NCI-H146 treated with DMSO at 0.1 percent for 48 hours (cell line): ENCODE data around the gene ACVR1B.
A peak's percentile ranks its signal among the peaks of the same experiment; 100 is the strongest.
"Not testable (repeated sequence)": the region's sequence is repeated elsewhere in the genome, so short reads cannot be mapped to it uniquely, and the experiment has no call there.

Experiments used
- DNase-seq: peaks from one replicate; lab custom pipeline; 2025; ENCODE audit not compliant: unreplicated experiment; lab: John Stamatoyannopoulos, UW

Gene ACVR1B

DNA sequence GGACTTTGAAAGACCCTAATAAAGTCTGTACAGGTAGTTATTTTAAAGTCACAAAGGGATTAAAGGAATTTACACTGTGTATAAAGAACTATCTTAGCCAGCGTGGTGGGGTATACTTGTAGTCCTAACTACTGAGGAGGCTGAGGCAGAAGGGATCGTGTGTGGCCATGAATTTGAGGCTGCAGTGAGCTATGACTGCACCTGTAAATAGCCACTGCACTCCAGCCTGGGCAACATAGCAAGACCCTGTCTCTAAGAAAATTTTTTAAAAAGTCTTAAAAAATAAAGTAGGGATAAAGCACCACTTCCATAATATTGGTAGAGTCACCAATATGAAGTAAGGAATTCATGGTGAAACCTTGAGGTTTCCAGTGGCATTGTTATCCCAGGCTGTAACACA is 18.1 kb downstream of the ACVR1B start:
- DNase-seq: no peak

DNA sequence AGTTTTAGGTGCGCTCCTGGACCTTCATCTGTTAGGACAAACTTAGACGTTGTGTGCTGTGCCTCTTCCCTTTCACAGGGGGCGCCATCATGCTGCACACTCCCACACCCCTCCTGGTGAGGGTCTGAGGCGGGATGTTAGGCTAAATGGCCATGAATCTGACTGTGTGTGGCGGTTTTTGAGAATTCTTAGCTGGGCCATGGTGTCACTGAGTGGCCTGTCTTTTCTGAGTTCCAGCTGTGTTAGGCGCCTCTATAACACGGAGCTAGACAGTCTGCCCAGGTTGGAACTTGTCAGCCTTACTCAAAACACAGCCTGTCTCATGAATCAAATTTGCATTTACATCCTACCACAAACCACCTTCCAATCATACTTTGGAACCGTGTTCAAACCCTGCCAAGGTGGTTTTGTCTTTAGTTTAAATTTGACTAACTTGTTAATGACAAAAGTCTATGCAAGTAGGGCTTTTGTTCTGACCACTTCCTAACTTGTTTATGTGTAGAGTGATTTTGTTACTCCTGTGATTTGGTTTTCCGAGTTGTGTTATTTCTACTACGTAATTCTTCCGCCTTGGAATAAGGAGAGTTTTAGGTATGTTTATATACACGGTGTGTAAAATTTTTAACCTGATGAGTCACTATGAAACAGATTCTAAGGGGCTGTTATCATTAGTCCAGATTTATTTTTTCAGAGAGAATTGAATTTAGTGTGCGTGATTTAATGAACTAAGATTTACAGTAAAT is 19.6 kb downstream of the ACVR1B start:
- DNase-seq: no peak

DNA sequence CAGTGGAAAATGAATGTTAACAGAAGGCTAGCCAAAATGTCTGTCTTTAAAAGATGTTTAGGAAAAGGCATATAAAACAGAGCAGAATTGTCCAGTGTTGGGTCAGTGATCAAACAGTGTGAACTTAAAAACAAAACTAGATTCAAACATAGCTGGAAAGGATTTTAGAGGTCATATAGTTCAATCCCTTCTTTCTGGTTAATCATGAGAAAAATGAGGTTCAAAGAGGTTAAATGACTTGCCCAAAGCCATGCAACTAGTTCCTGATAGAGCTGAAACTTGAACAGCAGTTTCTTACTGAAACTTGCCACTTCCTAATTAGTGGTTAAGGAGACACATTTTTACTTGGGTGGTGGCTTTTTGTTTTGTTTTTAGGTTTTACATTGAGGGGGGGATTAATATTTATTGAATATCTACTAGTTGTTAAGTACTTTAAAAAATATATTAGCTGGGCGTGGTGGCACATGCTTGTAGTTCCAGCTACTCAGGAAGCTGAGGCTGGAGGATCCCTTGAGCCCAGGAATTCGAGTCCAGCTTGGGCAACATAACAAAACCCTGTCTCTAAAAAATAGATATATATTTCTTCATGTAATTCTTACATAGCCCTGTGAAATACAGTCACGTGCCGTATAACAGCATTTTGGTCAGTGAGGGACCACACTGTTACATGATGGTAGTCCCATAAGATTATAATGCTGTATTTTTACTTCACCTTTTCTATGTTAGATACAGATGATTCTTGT is 20.4 kb downstream of the ACVR1B start:
- no peak for DNase-seq

DNA sequence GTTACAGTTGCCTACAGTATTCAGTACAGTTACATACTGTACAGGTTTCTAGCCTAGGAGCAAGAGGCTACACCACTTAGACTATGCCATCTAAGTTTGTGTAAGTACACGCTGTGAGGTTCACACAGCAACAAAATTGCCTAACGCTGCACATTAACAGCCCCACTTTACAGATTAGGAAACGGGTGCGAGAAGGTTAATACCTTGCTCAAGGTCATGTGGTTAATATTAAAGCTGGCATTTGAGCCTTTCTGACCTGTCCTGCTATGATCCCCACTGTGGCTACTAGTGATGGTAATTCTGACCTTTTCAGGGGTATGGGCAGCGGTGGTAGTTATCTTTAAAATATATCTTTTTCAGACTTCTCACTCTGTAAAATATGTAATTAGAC is 20.9 kb downstream of the ACVR1B start:
- DNase-seq: no peak

DNA sequence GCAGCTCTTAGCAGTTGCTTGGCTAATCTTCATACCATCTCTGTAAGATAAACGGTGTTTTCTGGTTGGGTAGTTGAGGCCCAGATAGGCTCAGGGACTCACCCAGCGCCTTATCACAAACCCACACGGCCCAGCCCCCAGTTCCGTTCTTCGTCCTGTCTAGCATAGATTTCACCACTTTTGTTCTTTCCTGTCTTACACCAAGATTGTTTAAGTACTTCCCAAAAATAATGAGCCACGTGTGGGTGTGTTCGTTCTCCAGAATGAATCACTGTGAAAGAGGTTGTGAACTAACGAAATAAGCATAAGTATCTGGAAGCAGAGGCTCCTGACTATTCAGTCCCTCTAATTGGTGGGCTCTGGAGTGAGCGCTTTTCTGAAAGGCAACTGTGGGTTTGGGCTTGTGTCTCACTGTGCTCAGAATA is 21.4 kb downstream of the ACVR1B start:
- no peak for DNase-seq

DNA sequence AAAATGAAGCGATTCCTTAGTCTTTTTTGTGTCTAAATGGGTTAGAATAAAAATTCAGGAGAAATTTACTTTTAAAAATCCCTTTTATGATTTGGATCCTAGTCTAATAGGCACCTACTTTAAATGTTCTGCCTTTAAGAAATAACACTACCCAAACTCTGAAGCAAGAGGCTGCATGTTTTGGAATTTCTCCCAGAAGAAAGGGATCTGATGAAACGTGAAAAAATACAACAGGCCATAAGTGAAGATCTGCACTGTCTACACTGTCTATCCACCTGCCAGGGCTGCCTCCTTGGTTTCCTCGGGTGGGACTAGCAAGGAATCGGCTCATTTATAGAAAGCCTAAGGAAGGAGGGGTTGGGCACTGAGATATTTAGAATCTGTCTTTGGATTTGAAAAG is 22.1 kb downstream of the ACVR1B start:
- DNase-seq: no peak

DNA sequence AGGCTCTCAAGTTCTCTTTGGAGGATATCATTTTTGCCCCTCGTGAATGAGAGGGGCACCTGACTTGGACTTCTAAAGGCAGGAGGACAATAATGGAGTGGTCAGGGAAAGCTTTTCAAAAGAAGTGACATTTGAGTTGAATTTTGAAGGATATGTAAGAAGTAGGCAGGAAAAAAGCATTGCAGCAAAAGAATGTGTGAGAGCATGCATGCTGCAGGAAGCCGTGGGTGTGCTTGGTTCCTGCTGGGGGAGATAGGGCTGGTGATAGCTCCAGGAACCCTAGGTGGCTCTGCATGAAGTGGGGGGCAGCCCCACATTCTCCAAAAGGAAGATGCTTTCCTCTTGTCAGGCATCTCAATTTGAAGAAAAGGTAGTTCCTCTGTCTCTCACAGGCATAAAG is 23.1 kb downstream of the ACVR1B start:
- no peak for DNase-seq

DNA sequence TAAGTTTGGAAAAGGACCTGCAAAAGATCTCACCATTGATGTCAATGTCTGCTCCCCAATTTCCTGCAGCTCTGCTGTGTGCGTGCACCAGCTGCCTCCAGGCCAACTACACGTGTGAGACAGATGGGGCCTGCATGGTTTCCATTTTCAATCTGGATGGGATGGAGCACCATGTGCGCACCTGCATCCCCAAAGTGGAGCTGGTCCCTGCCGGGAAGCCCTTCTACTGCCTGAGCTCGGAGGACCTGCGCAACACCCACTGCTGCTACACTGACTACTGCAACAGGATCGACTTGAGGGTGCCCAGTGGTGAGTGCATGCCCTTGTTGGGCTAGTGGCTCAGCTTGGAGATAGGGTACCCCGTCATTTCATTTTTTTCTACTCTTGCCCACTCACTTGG is 23.7 kb downstream of the ACVR1B start:
- no peak for DNase-seq

DNA sequence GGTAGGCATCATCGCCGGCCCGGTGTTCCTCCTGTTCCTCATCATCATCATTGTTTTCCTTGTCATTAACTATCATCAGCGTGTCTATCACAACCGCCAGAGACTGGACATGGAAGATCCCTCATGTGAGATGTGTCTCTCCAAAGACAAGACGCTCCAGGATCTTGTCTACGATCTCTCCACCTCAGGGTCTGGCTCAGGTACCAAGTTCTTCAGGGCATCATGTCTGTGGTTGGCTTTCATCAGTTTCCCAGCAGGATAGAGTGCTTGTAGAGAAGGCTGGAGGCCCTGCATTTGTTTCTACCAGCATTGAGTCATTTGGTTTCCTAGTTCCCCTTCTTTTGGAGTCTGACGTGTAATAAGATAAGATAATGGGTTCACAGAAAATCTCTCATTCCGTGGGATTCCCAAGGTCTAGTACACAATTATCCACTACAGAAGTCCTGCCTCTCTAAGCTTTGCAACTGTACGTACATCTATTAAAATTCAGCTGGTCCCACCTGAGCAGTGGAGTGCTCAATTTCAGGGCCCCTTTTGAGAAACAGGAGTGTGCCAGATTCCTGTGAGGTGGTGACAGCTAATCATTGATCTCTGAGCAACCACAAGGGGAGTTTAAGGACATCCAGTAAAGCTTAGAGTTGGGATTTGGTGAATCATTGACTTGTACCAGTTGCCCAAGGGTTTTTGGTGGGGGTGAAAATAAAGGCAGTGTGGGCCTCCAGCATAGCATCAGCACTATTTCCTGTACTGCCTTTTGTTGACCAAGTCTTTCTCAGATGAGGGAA is 25.1 kb downstream of the ACVR1B start:
- no peak for DNase-seq

DNA sequence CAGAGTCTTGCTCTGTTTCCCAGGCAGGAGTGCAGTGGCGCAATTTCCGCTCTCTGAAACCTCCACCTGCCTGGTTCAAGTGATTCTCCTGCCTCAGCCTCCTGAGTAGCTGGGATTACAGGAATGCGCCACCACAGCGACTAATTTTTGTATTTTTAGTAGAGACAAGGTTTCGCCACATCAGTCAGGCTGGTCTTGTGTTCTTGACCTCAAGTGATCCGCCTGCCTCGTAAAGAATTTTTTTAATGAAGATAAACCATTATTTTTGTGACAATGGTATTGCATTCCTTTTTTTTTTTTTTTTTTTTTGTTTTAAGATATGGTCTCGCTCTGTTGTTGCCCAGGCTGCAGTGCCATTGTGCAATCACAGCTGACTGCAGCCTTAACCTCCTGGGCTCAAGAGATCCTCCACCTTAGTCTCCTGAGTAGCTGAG is 25.8 kb downstream of the ACVR1B start:
- DNase-seq: no peak

DNA sequence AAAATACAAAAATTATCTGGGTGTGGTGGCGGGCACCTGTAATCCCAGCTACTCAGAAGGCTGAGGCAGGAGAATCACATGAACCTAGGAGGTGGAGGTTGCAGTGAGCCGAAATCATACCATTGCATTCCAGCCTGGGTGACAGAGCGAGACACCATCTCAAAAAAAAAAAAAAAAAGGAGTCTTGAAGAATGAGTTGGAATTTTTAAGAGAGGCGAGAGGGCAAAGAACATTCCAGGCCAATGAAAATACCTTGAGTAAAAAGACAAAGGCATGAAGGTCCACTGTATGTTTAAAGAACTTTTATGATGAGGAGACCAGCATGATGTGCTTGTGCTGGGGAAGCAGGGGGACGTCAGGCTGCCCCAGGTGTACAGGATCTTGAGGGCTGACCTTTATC is 27.8 kb downstream of the ACVR1B start:
- DNase-seq: not testable (repeated sequence)

DNA sequence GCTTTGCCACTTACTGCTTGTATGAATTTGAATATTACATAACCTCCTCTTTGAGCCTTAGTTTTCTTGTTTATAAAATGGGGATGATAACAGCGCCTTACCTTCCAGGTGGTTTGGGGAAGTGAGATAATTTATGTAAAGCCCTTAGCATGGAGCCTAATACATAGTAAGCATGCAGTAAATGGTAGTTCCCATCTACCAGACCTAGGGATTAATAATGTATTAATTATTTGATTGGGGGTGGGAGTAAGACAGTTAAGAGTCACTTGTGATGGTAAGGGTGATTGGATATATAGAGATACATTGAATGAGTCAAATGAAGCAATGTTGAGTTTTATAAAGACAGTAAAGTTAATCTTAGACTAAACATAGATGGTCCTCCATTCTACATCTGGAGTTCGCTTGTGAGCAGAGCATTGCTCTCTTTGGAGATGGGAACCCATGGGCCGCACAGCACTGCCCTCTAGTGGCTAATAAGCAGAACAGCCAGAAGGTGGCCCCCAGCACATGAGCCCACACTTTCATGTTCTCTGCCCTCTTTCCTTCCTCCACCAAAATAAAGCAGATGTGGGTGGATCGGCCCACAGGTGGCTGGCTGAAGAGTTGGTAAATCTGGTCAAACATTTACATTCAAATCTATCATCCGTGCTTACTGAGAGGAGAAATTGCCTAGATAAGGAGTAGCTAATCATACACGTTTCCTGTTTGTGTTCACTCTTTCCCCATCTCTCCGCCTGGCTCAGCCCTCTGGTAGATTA is 28.7 kb downstream of the ACVR1B start:
- DNase-seq: peak; percentile 50

DNA sequence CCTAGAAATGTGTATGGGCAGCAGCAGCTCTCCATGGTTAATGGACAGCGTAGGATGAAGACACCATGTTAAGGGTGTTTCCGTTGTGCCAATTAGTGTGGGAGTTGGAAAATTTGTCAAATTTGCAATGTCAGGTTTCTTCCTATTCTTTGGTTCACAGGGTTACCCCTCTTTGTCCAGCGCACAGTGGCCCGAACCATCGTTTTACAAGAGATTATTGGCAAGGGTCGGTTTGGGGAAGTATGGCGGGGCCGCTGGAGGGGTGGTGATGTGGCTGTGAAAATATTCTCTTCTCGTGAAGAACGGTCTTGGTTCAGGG is 29.3 kb downstream of the ACVR1B start:
- no peak for DNase-seq

DNA sequence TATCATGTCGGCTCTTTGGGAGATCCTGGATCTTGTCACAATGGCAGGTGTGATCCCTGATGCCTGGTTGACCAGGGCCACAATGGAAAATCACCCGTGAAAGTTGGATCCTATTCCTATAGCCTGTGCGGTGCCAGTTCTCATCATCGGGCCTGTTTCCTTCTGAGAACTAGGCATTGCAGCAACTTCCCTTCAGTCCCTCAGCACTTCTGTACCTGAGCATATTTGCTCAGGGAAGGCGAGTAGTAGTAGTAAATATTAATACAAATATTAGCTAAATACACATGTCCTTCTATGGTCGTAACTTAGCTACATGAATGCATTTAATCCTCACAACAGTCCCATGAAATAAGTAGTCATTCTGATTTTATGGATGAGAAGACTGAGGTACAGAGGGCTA is 33.2 kb downstream of the ACVR1B start:
- DNase-seq: no peak

DNA sequence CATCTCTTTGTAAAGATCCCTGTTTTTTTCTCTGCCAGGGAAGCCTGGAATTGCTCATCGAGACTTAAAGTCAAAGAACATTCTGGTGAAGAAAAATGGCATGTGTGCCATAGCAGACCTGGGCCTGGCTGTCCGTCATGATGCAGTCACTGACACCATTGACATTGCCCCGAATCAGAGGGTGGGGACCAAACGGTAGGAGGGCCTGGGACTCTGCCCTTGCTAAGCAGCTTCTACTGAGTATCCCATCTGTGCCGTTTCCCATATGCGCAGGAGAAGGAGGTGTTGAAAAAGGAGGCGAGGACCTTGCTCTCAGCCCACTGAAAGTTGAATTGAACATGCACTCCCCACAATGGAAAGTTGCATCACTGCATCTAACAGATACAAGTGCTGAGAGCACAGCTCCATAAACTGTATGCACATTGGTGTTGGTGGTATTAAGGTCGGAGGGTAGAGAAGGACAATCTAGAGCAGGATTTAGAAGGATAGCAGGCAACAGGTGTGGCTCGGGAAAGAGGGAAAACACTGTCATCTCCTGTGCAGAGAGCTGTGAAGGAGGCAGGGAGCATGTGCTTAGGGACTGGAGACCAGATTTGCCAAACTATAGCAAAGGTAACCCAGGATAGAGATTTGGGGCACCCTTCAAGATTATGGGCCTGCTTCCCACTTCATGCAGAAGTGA is 33.8 kb downstream of the ACVR1B start:
- DNase-seq: no peak

DNA sequence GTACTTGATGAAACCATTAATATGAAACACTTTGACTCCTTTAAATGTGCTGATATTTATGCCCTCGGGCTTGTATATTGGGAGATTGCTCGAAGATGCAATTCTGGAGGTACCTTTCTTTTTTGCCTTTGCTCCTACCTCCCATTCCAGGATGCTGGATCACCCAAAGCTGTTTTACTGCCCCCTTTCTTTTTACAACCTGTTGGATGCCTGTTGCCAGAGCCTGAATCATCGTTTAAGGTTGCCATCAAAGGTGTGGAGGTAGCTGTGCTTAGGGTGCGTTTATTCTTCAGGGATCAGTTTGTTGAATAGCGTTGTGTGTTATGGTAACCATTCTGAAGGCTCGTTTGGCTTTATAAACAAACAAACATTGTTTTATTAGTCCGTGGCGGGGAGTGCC is 35.3 kb downstream of the ACVR1B start:
- DNase-seq: no peak

DNA sequence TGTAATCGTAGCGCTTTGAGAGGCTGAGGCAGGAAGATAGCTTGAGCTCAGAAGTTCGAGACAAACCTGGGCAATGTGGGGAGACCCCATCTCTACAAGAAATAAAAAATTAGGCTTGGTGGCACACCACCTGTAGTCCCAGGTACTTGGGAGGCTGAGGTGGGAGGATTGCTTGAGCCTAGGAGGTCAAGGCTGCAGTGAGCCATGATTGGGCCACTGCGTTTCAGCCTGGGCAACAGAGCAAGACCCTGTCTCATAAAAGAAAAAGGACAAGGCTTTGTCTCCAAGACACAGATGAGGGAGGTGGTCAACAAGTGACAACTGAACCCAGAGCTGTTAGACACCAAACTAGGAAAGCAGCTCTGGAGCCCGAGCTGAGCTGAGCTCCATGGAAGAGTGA is 40.7 kb downstream of the ACVR1B start:
- no peak for DNase-seq

DNA sequence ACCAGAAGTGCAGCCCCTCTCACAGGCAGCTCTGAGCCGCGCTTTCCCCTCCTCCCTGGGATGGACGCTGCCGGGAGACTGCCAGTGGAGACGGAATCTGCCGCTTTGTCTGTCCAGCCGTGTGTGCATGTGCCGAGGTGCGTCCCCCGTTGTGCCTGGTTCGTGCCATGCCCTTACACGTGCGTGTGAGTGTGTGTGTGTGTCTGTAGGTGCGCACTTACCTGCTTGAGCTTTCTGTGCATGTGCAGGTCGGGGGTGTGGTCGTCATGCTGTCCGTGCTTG is 43.0 kb downstream of the ACVR1B start:
- no peak for DNase-seq

DNA sequence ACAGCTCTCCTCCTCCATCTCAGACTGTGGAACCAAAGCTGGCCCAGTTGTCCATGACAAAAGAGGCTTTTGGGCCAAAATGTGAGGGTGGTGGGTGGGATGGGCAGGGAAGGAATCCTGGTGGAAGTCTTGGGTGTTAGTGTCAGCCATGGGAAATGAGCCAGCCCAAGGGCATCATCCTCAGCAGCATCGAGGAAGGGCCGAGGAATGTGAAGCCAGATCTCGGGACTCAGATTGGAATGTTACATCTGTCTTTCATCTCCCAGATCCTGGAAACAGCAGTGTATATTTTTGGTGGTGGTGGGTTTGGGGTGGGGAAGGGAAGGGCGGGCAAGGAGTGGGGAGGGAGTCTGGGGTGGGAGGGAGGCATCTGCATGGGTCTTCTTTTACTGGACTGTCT is 43.5 kb downstream of the ACVR1B start:
- DNase-seq: no peak

DNA sequence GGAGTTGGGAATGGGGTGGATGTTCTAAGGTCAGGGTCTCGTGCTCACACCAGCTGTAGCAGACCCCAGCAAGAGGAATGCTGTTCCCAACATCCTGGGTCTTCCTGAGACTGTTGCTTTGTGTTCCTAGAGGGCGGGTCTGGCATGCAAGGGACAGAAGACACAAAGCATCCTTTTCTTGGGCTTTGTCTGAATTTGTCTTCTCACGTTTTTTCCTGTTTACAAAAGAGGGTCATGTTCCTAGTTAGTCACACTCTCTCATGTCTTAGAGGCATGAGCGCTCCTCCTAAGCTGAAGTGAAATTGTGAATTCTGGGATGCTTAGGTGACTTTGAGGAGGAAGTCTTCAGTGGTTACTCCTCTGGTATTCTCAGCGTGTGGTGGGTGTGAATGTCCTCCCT is 45.6 kb downstream of the ACVR1B start:
- no peak for DNase-seq

DNA sequence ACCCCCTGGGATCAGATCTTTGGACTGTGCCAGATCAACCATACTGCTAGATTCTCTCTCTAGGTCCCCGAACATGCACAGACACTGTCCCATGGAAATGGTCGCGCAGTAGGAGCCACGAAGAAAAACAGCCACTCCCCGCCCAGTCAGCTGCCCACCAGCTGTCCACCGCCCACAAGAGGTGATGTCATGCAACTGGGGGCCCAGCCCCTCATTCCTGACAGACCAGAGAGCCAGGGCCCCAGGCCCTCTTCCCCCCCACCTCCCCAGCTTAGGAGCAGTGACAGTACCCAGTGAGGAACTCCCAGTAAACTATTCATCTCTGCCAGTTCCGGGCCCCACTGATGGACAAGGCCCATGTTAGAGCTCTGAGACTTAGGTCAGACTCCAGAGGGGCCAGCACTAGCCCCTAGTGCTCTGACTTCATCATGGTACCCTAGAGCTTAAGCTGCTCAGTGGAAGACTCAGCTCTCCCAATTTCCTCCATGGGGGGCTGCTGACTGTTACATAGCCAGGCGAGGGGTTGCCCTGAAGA is 51.6 kb downstream of the ACVR1B start:
- no peak for DNase-seq
